Measurements from ENCODE around the gene EML6.

EML6 gene

DNA sequence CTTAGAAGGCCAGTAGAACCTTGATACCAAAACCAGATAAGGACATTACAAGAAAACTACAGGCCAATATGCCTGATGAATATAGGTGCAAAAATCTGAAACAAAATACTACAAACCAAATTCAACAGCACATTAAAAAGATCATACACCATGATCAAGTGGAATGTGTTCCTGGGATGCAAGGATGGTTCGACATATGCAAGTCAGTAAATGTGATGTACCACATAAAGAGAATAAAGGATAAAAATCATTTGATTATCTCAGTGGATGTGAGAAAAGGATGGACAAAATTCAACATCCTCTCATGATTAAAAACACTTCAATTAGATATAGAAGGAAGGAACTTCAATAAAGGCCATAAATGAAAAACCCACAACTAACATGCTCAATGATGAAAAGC is 197.2 kb downstream of the EML6 start:
- no peak for DNase-seq

DNA sequence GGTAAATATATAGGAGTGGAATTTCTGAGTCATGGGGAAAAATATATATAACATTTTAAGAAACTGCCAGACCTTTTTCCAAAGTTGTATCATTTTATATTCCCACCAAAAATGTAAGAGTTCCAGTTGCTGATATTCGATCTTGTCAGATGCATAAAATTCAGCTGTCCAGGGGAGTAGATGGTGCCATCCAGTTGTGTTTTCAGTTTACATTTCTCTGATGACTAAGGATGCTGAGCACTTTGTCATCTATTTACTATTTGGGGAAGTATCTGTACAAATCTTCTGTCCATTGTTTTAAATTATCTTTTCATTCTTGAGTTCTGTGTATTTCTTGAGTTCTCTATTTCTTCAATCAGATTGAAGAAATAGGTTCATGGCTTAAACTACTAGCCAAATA is 200.7 kb downstream of the EML6 start:
- DNase-seq: no peak

DNA sequence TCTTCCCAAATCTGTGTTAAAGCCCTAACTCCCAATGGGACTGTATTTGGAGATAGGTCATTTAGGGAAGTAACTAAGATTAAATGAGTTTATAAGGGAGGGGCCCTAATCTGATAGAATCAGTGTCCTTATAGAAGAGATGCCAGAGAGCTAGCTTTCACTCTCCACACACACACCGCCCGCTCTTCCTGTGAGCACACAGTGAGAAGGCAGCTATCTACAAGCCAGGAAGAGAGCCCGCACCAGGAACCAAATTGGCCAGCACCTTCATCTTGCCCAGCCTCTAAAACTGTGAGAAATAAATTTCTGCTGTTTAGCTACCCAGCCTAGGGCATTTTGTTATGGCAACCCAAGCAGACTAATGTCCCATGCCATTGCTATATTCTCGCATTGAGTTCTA is 201.6 kb downstream of the EML6 start:
- DNase-seq: no peak

DNA sequence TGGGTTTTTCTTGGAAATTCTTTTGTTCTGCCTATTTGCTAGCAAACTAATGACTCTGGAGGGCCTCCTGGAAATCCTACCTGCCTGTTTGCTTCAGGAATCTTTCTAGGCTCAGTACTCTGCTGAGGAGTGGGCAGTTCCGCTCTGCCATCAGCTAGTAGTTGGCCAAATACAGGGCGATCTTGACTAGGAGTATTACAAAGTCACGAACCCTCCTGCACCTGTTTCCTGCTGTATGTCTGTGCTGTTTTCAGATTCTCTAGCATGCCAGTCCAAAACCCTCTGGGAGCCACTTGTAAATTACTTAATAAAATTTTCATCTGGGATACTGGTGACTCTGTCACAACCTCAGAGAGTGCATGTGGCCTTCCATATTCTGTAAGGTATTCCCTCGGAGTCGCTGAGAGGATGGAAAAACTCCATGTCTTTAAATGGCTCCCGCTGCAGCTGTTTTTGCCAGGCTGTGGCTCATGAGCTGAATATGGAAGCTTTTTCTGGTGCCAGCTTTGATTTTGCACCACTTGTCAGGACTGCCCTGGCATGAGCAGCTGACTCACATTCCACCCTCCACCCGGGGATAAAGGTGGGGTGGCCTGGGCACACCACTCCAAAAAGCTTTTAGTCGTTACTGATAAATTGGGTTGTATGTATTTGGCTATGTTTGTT is 203.8 kb downstream of the EML6 start:
- DNase-seq: no peak

DNA sequence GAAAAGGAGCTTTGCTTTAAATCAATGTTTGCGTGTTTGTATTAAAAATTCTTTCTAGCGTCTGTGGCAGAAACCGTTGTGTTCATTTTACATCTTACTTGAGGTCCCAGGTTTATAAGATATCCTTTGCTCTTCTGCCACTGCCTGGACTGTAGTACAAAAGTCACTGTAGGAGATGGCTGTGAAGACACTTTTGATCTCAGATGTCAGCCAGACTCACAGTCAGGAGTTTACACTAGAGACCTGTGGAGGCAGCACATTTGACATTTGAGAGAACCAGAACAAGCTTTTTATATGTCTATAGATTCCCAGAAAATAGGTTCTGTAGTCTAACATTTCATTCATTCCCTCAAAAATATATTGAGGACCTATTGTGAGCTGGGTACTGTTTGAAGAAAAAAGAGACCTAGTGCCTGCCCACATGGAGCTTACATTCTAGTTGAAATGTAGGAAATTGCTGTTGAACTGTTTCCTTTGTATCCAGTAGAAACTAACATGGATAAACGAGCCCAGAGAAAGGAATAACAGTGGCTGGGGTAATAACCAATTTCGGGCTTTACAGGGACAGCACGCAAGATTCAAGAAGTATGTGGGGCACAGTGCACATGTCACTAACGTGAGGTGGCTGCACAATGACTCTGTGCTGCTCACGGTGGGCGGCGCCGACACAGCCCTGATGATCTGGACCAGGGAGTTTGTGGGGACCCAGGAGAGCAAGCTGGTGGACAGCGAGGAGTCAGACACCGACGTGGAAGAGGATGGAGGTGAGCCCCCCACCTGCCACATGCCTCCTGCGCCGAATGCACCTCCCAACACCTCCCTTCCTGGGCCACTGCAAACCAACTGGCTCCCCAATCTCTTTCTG is 204.5 kb downstream of the EML6 start:
- DNase-seq: no peak

DNA sequence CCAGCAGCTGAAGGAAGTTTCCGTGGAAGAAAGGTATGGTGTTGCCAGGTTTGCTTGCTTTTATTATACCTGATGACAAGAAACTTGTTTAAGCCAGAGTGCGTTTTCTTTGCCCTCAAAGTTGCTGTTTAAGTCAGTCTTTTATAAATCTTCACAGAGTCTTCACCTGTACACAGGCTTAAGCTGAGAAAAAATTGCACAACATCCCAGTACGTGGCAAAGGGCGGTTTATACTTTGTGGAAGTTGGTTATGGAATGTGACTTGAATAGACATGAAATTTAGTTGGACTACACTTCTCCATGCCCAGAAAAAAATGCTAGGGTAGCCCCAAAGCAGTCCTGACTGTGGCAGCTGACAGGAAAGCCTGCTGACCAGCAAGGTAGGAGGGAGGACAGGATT is 205.3 kb downstream of the EML6 start:
- DNase-seq: no peak

DNA sequence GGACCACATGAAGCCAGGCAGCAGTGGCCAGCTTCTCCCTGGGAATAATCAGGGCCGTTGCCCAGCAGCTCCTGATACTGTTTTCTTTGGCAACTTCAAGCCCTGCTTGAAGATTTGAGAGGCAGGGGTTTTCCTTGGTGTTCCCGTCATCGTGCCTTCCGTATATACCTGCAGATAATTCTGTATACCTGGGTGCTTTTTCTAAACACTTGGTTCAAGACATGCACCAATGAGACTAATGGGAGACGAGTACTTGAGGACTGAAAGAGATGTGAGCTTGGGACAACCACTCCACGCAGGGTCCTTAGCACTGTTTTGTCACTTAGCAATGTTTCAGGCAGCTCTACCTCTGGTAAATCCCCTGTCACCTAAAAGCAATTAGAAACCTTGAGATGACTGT is 208.0 kb downstream of the EML6 start:
- DNase-seq: no peak

DNA sequence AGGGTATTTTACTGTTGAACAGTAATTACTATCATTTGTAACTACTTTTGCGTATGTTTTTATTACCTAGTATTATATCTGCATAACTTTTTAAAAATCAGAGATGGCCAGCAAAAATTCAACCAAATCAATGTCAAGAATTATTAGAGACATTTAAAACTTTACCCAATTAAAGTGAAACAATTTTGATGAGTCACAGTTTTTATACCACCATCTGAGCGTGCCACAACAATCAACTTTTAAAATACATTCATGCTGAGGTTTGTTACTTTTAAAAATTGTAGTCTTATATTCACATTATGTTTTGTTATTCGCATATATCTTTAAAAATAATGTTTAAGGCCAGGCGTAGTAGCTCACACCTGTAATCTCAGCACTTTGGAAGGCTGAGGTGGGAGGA is 211.9 kb downstream of the EML6 start:
- DNase-seq: no peak

DNA sequence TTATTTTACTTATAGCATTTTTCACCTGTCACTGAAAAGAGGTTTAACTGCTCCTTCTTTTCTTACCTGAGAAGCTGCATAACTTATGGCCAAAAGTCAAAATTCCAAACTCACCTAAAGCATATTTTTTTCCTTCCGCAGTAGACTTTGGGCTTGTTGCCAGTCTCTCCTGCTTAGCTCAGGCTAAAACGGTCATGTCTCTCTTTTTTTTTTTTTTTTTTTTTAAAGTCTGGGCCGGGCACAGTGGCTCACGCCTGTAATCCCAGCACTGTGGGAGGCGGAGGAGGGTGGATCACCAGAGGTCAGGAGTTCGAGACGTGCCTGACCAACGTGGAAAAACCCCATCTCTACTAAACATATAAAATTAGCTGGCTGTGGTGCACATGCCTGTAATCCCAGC is 213.3 kb downstream of the EML6 start:
- no peak for DNase-seq

DNA sequence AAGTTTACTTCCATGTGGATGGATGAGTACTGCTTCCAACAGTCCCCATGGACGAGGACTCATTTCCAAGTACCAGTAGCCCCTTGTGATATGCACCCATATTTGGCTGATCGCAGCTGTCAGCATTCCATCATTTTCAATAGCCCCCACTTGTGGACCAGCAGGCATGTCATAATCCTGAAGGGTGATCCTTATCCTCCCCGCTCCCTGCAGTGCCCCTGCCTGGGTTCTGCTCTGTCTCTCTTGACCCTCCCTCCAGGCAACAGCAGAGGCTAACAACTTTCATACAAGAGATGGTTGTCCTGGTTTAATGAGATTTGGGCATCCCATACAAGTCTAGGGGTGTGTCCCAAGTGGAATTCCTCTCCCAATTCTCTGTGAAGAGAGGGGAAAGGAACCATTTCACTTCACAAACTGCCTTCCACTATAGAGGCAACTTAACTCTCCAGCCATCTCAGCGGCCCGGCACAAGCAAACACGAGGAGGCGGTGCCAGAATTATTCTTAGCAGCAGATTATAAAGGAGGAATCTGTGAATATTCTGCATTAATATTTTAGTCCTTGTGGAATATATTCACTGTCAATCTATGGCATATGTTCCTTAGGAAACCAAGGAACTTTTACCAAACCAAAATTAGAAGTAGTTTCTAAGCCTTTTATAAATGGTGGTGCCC is 216.1 kb downstream of the EML6 start:
- DNase-seq: no peak

DNA sequence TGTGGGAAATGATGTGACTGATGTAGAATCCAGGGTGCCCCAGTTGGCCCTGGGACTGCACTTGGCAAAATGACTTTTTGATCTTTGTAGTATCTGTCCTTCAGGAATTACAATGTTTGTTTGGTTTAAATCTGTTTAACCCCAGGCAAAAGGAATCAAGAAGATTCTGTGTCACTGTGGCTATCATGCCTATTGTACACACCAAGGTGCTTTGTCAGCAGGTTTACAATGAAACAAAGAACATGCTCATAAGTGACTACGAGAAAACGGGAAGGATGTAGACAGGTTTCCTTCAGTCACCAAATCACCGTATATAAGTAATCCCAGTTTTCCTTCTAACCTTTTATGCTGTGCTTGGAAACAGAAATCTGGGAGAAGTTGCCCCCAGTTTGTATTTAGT is 217.3 kb downstream of the EML6 start:
- no peak for DNase-seq

DNA sequence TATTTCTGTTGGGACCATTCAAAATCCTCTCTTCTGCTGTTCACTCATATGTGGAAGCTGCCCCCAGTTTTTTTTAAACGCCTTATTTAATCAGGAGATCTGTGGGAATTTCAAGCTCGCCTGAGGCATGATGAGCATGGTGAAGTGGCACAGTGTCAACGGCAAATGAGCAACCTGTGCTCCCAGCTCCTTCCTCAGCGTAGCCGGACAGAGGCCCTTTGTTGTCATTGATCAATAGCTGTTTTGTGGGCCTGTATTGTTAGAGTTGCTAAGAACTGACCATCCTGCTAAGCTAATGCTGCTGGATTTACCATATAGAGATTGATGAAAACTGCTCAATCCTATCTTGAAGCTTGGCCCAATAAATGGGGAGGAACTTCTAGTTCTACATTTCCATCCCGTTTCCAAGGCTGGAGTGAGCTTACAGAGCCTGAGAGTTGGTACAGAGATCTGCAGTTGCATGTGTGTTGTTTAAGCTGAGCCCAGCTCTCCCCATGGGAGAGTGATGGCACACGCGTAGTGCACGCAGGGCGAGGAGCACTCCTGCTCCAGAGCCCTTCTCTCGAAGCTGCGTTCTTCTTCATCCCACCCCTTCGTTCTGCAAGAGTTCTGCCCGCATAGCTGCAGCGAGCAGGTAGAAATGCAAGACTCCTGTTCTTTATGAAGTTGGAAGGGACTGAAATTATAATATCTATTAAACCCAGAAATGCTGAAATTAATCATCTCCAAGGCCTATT is 218.0 kb downstream of the EML6 start:
- no peak for DNase-seq

DNA sequence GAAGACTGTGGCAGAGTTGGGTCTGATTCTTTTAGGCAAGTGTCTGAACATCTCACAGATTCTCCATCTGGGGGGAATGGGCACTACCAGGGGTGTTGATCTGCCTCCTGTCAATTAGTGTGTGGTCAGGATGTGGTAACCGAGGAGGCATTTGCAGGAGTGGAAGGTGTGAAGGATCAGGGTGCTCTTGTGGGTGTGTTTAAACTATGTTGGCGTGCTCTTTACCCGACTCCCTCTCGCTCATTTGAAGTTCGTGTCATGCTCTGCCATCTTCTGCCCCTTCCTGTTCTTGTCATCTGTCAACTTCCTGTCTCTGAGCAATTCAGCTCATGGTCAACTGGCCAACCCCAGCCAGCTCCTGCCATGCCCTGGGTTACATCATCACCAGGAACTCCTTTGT is 218.9 kb downstream of the EML6 start:
- DNase-seq: peak; percentile 63

DNA sequence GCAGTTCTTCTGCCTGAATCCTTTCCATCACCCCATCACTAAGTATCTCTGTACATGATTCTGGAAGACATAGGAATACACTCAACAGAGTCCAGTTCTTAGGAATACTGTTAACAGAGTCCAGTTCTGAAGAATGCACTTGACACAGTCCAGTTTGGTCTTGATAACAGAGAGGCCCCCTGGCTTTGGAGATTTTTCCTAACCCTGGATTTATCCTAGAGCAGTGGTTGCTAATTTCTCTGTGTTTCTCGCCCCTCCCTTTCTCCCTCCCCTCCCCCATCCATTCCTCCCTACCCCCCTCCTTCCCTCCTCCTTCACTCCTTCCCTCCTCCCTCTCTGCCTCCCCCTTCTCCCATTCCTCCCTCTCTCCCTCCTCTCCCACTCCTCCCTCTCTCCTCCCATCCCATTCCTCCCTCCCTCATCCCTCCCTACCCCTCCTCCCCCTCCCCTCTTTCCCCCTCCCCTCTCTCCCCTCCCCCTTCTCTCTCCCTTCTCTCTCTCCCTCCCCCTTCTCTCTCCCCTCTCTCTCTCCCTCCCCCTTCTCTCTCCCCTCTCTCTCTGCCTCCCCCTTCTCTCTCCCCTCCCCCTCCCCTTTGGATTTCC is 221.4 kb downstream of the EML6 start:
- DNase-seq: no peak

DNA sequence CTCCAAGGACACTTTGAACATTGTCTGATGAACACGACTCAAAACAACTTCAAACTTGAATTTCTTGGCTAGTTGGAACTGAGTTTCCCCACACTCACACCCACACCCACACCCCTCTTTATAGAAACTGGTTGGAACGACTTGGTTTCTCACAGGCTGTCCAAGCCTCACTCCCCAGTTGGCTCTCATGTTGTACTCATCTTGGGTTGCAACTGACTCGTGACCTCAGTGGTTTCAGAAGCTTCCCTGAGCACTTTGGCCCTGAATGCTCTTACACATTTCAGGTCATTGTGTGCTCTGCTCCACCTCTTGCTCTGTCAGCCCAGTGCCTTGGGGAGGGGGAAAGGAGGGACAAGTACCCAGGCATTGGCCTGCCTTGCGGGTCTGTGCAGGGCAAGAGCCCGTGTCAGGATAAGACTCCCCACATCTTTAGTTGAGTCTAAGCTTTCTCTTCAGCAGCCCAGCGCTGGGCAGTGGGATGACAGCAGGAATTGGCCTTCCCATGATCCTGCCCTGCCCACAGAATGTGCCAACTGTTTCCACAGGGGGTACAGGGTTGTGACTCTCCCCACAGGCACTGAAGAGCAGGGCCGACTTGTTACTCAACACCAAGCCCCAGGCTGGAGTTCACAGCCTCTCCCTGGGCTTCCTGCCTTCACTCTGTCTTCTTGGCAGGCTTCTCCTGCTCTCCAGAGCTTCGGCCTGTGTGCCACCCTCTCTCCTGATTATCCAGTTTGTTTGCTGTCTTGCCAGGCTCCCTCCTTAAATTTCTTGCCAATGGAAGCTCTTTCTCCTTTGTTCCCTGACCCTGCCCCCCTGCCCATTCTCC is 222.1 kb downstream of the EML6 start:
- no peak for DNase-seq

DNA sequence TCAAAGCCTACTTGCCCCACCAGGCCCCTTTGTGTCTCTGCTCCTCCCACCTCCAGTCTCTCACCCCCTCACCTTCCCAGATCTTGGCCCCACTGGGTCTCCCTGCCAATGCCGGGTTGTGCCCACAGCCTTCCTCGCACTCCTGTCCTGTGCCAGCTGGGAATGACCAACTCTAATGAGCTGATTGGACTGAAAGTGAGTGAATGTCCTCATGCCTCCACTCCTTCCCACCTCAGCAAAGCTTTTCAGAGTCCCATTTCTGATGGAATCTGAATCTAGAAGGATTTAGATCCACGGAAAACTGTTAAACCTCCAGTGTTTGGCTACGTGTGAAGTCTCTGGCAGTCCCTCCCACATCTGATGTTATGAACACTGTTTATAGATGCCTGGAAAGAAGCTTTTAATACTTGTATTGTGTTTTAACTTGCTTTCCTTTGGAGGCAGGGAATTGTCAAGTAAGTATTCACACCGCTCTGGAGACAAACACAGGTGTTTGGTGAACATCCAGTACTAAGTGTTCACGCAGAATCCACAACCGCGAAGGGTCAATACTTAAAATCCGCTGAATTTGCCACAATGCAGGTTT is 222.9 kb downstream of the EML6 start:
- DNase-seq: no peak

DNA sequence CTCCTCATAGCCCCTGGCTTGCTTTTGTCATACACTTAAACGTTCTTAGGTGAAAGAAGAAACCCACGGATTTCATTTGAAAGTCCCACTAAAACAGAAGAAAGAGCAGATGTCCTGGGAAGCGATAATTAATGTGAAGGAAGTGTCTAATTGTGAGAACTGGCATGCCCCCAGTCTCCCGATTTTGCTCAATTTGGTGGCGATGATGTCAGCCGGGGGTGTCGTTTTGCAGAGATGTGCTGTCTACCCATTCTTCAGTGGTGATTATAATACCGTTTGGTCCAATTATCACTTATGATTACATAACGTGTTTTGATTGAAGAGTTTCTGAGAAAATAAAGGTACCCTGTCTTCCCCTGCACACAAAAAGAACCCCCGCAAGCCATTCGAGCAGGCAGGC is 223.7 kb downstream of the EML6 start:
- no peak for DNase-seq

DNA sequence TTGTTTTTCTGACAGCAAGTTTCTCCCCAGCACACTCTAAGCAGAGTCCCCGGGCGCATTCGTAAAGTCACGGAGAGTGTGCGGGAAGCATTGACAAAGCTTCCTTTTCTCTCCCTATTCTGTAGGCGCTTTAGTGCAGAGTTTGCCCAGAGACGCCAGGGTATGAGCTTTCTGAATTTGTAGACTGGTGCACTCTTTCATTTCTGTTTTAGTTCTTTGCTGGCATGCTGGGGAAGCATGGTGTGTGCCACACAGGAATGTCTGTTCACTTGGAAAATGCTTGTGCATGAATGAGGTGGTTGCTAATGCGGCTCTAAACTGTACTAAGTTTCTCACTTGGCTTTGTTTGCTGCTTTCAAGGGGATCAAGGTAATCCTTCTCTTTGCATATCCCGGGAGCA is 224.2 kb downstream of the EML6 start:
- DNase-seq: no peak

DNA sequence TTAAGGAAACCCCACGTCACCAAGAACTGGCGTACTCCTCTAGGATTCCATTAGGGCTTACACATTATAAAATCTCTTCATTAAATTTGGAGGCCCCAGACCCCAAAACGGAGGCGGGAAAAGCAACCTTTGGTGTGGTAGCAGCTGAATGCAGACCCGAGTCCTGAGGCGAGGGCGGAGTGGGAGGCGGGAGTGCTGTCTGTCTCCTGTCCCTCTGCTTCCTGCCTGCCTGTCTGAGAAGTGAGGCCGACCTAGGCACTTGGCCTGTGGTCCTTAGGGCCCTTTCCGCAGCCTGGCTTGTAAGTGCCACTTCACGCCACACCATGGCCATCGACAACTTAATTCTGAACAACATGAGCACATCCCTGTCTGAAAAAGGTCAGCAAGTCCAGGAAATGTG is 224.7 kb downstream of the EML6 start:
- no peak for DNase-seq

DNA sequence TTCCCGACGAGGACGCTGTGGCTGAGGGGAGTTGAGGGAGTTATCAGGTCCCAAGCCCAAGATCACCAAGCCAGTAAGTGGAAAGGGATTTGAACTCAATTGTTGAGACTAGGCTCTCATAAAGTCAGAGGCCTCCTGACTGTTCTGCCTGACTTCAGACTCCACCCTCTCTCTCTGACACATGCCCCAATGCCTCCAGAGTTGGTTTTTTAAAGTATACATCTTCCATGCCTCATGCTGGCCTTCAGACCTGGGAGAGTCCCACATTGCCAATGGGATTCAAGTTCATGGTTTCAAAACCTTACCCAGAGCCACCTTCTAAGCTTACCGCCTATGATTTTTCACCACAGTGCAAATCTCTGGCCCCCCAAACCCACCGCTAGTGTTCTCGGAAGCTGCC is 226.0 kb downstream of the EML6 start:
- no peak for DNase-seq

DNA sequence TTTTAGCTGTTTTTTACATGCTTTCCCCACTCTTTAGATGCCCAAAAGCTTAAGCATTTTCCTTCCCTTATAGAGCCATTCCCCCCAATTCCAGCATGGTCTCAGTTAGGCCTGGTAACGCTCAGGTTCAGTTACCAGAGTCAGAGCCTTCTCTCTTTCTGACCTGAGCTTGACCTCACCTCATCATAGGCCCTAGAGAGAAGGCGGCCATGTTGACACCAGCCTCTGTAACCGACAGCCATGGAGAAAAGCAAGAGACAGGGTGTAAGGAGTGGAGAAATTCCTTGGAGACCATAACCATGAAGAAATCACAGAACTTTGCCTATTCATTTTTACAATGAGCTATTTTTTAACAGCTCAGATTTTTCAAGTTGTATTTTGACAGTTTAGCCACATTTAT is 227.3 kb downstream of the EML6 start:
- no peak for DNase-seq

DNA sequence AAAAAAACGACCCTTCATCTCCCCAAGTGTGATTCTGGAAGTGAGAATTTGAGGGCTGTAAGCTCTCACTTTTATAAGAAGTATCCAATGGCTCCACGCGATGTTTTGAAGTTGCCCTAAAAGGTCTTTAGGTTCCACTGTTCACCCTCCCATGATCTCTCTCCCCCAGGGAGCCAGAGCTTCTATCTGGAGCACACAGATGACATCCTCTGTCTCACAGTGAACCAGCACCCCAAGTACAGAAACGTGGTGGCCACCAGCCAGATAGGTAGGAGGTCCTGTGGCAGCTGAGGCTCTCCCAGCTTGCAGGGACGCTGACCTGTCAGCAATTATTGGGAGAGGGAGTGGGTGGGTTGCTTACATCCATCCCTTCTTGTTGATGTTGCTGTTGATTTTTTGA is 229.0 kb downstream of the EML6 start:
- no peak for DNase-seq

Data from activated CD8-positive, alpha-beta memory T cell treated with anti-CD3 and anti-CD28 coated beads for 24 hours (primary cell).